Pancreas (tissue), 10 donors: ENCODE data around the gene SLC44A2. TPM values are rescaled to one million over a fixed set of nuclear protein-coding genes. Genes with fewer than 3 reads are reported as not detected.

Experiments used
- ATAC-seq, 4 donors: fragments of 200-7000 bp; cut with Tn5 transposase; one replicate each; pipeline versions ENCODE4 v1.8.0 to v1.9.1; 2020; ENCODE audit warnings: mild to moderate bottlenecking in 4 of 4, moderate library complexity in 4 of 4
- DNase-seq, 6 donors: peaks; one replicate each; pipeline ENCODE4 v3.0.0-alpha.2; 2020
- FAIRE-seq: peaks from 2 replicates; lab custom pipeline; 2012; peaks lifted over from hg19 to GRCh38; lab: Jason Lieb, UNC
- H3K27ac ChIP-seq, 4 donors: fragments of 200-600 bp; sonication (generic); 1 replicate in 3 of 4; 2 replicates in 1 of 4; pipeline versions ENCODE4 v1.5.0 to v1.8.0; 2020
- H3K27me3 ChIP-seq, 4 donors: fragments of 200-600 bp; one replicate each; pipeline ENCODE4 v1.8.0; 2021
- H3K36me3 ChIP-seq, 3 donors: fragments of 200-600 bp; sonication (generic) in 1 of 3; one replicate each; pipeline versions ENCODE4 v1.5.0 to v1.8.0; 2020 to 2021
- H3K4me1 ChIP-seq, 3 donors: fragments of 200-600 bp; one replicate each; pipeline ENCODE4 v1.8.0; 2021
- H3K4me3 ChIP-seq, 4 donors: fragments of 200-600 bp; sonication (generic) in 2 of 4; one replicate each; pipeline versions ENCODE4 v1.5.0 to v1.8.0; 2020 to 2021
- H3K9me3 ChIP-seq, 4 donors: fragments of 200-600 bp; one replicate each; pipeline ENCODE4 v1.8.0; 2021
- WGBS, 2 donors: extraction: QIAGEN DNeasy Blood & Tissue Kit; methylation state at CpG; one replicate each; pipeline ENCODE4 v1.1.7; 2013; 5-methylcytosine and 5-hydroxymethylcytosine counted together
- intact Hi-C, 3 donors: fragments of 100-400 bp; cut with DNase I; formaldehyde crosslinking; loops; one replicate each; pipeline versions ENCODE4 v1.11.1 to v1.14.2; 2022
- polyA plus RNA-seq, 2 donors: library from polyadenylated mRNA; stranded (reverse); fragments of 200-250 nt; gene quantifications; one replicate each; pipeline ENCODE4 v1.2.3, GENCODE V29; 2013
- total RNA-seq, 6 donors: library from RNA; stranded (reverse); fragmentation: NEBNext Ultra II Directional in 4 of 6; extraction: Animal tissue kit (Norgen Biotek cat#: 25700) in 4 of 6; gene quantifications; one replicate each; pipeline versions ENCODE4 v1.2.1 to v1.2.4, GENCODE V29; 2021 to 2023
- TF ChIP-seq, protein P1 (sequence below), 4 donors: fragments of 200-600 bp; sonication (generic) in 3 of 4; IDR thresholded peaks; one replicate each; pipeline versions ENCODE4 v1.5.0 to v1.8.0; 2021; ENCODE audit warnings: antibody characterized with exemption in 4 of 4
- donor health status: healthy with polysubstance abuse.
- donor health status: DM: no; HTN: no; CAD: no; lungs with moderate emphysema.
- donor health status: DM: no; HTN: no; CAD: no.
- donor health status: control.
- donor health status: control.
- donor health status: Bipolar disorder and iron deficiency.
- donor health status: DM: yes; HTN: yes; CAD: no.
- donor health status: DM: no; HTN: no; CAD: no.
- donor health status: DM: no; HTN: no; CAD: no.
- donor health status: DM: yes; HTN: yes; CAD: no.

Gene SLC44A2
- total and polyA plus RNA-seq, 8 donors = 32.7 to 69.0 (median 48.4) TPM

DNA sequence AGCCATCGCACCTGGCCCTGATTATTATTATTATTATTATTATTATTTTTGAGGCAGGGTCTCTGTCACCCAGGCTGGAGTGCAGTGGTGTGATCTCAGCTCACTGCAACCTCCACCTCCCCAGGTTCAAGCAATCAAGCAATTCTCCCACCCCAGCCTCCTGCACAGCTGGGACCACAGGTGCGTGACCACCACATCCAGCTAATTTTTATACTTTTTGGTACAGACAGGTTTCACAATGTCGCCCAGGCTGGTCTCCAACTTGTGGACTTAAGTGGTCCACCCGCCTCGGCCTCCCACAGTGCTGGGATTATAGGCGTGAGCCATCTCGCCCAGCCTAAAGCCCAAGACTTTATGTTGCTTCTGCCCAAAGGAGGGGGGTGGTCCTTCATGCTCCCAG lies 32.2 kb upstream of the SLC44A2 start:
- DNase-seq = no peak
- Histone ChIP-seq H3K4me3 (no peak overlapping the region), H3K27me3 (no peaks in the 10 kb centered on the region), H3K9me3 (no peaks in the 10 kb centered on the region), H3K4me1 (no peaks in the 10 kb centered on the region), H3K27ac (no peak overlapping the region), H3K36me3 (no peaks in the 10 kb centered on the region)
- intact Hi-C loops = no loop called here
- ATAC-seq = no peak
- TF ChIP-seq, protein P1, sequence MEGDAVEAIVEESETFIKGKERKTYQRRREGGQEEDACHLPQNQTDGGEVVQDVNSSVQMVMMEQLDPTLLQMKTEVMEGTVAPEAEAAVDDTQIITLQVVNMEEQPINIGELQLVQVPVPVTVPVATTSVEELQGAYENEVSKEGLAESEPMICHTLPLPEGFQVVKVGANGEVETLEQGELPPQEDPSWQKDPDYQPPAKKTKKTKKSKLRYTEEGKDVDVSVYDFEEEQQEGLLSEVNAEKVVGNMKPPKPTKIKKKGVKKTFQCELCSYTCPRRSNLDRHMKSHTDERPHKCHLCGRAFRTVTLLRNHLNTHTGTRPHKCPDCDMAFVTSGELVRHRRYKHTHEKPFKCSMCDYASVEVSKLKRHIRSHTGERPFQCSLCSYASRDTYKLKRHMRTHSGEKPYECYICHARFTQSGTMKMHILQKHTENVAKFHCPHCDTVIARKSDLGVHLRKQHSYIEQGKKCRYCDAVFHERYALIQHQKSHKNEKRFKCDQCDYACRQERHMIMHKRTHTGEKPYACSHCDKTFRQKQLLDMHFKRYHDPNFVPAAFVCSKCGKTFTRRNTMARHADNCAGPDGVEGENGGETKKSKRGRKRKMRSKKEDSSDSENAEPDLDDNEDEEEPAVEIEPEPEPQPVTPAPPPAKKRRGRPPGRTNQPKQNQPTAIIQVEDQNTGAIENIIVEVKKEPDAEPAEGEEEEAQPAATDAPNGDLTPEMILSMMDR (IDR thresholded peaks at IDR 0.05) = no peak
- WGBS, 2 donors = 90 to 96% methylated on average over 7 of the region's 7 CpGs
- no peak for FAIRE-seq

DNA sequence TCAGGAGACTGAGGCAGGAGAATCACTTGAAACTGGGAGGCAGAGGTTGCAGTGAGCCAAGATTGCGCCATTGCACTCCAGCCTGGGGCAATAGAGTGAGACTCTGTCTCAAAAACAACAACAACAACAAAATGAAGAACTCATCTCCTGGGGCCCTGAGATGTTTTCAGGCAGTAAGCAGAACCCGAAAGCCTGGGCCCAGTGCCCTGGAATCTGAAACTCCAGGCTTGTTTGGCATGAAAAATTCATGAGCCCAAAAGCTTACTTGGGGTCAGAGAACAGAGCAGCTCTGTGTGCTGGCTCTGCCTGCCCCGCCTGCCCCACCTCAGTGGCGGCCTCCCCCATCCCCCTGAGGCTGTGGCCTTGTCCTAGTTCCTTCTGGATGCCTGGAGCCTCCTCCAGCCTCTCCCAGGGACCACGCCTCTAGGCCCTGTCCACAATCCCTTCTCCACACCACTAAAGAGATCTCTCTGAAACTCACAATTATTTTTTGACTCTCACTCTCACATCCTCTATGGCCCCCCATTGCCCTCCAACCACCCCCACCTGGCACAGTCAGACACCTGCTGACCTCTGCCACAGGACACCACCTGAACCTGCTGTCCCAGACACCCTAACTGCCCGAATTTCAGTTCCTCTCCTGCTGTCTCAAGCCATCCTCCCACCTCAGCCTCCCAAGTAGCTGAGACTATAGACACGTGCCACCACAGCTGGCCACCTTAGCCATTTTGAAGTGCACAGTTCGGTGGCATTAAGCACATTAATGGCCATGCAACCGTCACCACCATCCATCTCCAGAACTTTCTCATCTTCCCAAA lies 31.3 kb upstream of the SLC44A2 start:
- Histone ChIP-seq H3K4me3 (no peak overlapping the region), H3K27me3 (no peaks in the 10 kb centered on the region), H3K4me1 (no peaks in the 10 kb centered on the region), H3K36me3 (no peaks in the 10 kb centered on the region), H3K9me3 (no peaks in the 10 kb centered on the region), H3K27ac (peak overlapping the region in 2 of 4 donors; percentile 8 to 52)
- intact Hi-C loops = no loop called here
- WGBS, 2 donors = 57 to 61% methylated on average over 9 of the region's 9 CpGs
- no peak for FAIRE-seq
- DNase-seq = no peak
- ATAC-seq = peak in 3 of 4 donors; percentile 56 to 76 (median 68)
- TF ChIP-seq, protein P1 (IDR thresholded peaks at IDR 0.05) = no peak

DNA sequence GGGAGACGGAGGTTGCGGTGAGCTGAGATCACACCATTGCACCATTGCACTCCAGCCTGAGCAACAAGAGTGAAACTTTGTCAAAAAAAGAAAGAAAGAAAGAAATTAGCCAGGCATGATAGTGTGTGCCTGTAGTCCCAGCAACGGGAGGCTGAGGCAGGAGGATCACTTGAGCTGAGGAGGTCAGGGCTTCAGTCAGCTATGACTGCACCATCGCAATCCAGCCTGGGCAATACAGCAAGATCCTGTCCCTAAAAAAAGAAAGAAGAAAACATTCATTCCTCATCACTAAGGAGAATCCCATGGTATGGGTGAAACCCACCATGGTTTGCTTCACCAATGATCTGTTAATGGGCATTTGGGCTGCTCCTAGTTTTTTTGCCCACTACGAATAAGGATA lies 25.2 kb upstream of the SLC44A2 start:
- DNase-seq (no peak), FAIRE-seq (no peak), ATAC-seq (no peak)
- no peaks in the 10 kb centered on the region for H3K9me3 ChIP-seq
- 93 to 95% methylated on average over 5 of the region's 5 CpGs for WGBS, 2 donors
- H3K36me3 ChIP-seq = no peaks in the 10 kb centered on the region
- peaks cover 0 to 24% (median 10%) of the 10 kb centered on the region in 3 donors for H3K4me1 ChIP-seq
- TF ChIP-seq, protein P1 (IDR thresholded peaks at IDR 0.05) = no peak
- intact Hi-C loops = no loop called here
- H3K27me3 ChIP-seq = no peaks in the 10 kb centered on the region
- H3K27ac ChIP-seq = no peak overlapping the region
- no peak overlapping the region for H3K4me3 ChIP-seq

DNA sequence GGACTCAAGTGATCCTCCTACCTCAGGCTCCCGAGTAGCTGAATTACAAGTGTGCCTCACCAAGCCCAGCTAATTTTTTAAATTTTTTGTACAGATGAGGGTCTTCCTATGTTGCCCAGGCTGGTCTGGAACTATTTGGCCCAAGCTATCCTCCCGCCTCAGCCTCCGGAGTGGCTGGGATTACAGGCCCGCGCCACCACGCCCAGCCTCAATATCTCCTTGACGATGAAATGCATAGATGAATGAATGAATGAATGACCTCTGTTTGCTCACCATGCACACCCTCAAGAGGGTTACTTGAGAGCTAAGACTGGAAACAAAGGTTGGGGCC lies 23.4 kb upstream of the SLC44A2 start:
- H3K4me1 ChIP-seq = peaks cover 0 to 24% (median 10%) of the 10 kb centered on the region in 3 donors
- TF ChIP-seq, protein P1 (IDR thresholded peaks at IDR 0.05) = no peak
- ATAC-seq (peak in 1 of 4 donors; percentile 1), FAIRE-seq (no peak), DNase-seq (no peak)
- no peak overlapping the region for H3K27ac ChIP-seq
- no peaks in the 10 kb centered on the region for H3K9me3 ChIP-seq
- H3K36me3 ChIP-seq = no peaks in the 10 kb centered on the region
- intact Hi-C loops = no loop called here
- no peaks in the 10 kb centered on the region for H3K27me3 ChIP-seq
- peak overlapping the region in 1 of 4 donors; percentile 77 for H3K4me3 ChIP-seq
- WGBS, 2 donors = 26 to 29% methylated on average over 7 of the region's 7 CpGs
